ENCODE results near the gene FBXO9.

The FBXO9 gene

DNA sequence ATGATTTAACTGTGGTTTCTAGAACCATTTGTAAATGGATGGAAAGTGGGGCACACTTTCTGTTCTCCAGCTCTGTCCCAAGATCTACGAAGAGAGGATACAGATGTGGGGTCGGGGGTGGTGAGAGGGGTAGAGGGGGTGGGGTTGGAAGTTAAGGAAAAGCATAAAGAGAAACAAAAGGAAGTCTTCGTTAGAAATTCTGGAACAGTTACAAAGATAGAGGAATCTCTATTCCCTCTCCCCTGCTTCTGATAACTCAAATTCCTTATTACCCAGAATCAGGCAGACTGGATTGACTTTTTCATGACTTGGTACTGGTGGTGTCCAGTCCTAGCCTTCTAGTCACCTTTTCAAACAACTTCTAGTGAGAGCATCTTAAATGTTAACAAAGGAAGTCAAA is 78.5 kb downstream of the FBXO9 start:
- no peaks in the 10 kb centered on the region for H3K9me3 ChIP-seq (ENCODE audit: control insufficient read depth, low read depth, low read length)

GRCh38 chr6:53144802-53145201 is 79.6 kb downstream of the FBXO9 start:
- peaks cover 4% of the 10 kb centered on the region for H3K4me1 ChIP-seq (ENCODE audit: control insufficient read depth, low read depth, low read length)
- H3K4me3 ChIP-seq (ENCODE audit: low read length) = no peak overlapping the region
- H3K36me3 ChIP-seq (ENCODE audit: control insufficient read depth, low read depth, low read length) = no peaks in the 10 kb centered on the region
- H3K9me3 ChIP-seq (ENCODE audit: control insufficient read depth, low read depth, low read length) = no peaks in the 10 kb centered on the region
- no peaks in the 10 kb centered on the region for H3K27me3 ChIP-seq (ENCODE audit: control insufficient read depth, insufficient read depth, low read length)
- no peak overlapping the region for H3K9ac ChIP-seq (ENCODE audit: low read length)
- H3K27ac ChIP-seq (ENCODE audit: low read length) = no peak overlapping the region

More for the DNA sequence above, 78.5 kb downstream of the FBXO9 start:
- no peaks in the 10 kb centered on the region for H3K27me3 ChIP-seq (ENCODE audit: control insufficient read depth, insufficient read depth, low read length)
- H3K36me3 ChIP-seq (ENCODE audit: control insufficient read depth, low read depth, low read length) = no peaks in the 10 kb centered on the region
- no peak overlapping the region for H3K9ac ChIP-seq (ENCODE audit: low read length)
- no peak overlapping the region for H3K4me3 ChIP-seq (ENCODE audit: low read length)
- H3K27ac ChIP-seq (ENCODE audit: low read length) = no peak overlapping the region
- peaks cover 4% of the 10 kb centered on the region for H3K4me1 ChIP-seq (ENCODE audit: control insufficient read depth, low read depth, low read length)

GRCh38 chr6:53148684-53149083 is 83.5 kb downstream of the FBXO9 start, which contains the start of gene GCM1:
Gene GCM1 (minus strand): TSS chr6:53148841. CDS start chr6:53145632, 3,209 bp downstream.
- H3K27me3 ChIP-seq (ENCODE audit: control insufficient read depth, insufficient read depth, low read length) = no peaks in the 10 kb centered on the region
- H3K27ac ChIP-seq (ENCODE audit: low read length) = no peak within 1 kb of the TSS
- H3K4me1 ChIP-seq (ENCODE audit: control insufficient read depth, low read depth, low read length) = peaks cover 4% of the 10 kb centered on the region
- no peak within 1 kb of the TSS for H3K9ac ChIP-seq (ENCODE audit: low read length)
- no peaks in the 10 kb centered on the region for H3K36me3 ChIP-seq (ENCODE audit: control insufficient read depth, low read depth, low read length)
- no peaks in the 10 kb centered on the region for H3K9me3 ChIP-seq (ENCODE audit: control insufficient read depth, low read depth, low read length)
- H3K4me3 ChIP-seq (ENCODE audit: low read length) = no peak within 1 kb of the TSS
